Neural cell (in vitro differentiated cells): ENCODE measurements around the gene EPHA8.

Experiments used
- CTCF ChIP-seq: fragments of 450-650 bp; IDR thresholded peaks from 2 replicates; pipeline ENCODE4 v1.5.1; 2014; ENCODE audit warnings: antibody characterized with exemption, mild to moderate bottlenecking, moderate library complexity; ENCODE audit not compliant: poor library complexity, severe bottlenecking
- EP300 ChIP-seq: fragments of 450-650 bp; conservative IDR thresholded peaks from 2 replicates; pipeline ENCODE4 v1.6.1; 2014; ENCODE audit warnings: antibody characterized with exemption, mild to moderate bottlenecking, moderate library complexity; ENCODE audit not compliant: poor library complexity, severe bottlenecking
- EZH2 ChIP-seq: fragments of 200-600, 300-800 bp; shearing (Covaris generic), sonication (generic); IDR thresholded peaks from 2 replicates; pipeline ENCODE4 v1.6.1; 2014; ENCODE audit warnings: antibody characterized with exemption, low read length, borderline replicate concordance, mild to moderate bottlenecking; ENCODE audit not compliant: insufficient read depth, poor library complexity, severe bottlenecking
- MXI1 ChIP-seq: fragments of 450-650 bp; conservative IDR thresholded peaks from 2 replicates; pipeline ENCODE4 v1.6.1; 2014; ENCODE audit warnings: antibody characterized with exemption, mild to moderate bottlenecking; ENCODE audit not compliant: poor library complexity, severe bottlenecking
- POLR2AphosphoS5 ChIP-seq: IDR thresholded peaks from 2 replicates; pipeline ENCODE4 v1.6.1; 2012
- REST ChIP-seq: IDR thresholded peaks from 2 replicates; pipeline ENCODE4 v1.6.1; 2012; ENCODE audit warnings: borderline replicate concordance
- TAF1 ChIP-seq: IDR thresholded peaks from 2 replicates; pipeline ENCODE4 v1.6.1; 2012; ENCODE audit warnings: low read depth

- TF ChIP-seq CTCF (no peak), POLR2AphosphoS5 (no peak), EZH2 (no peak), EP300 (no peak), REST (no peak), TAF1 (no peak), MXI1 (no peak)
Observed at GRCh38 chr1:22619252-22619651, 56.0 kb downstream of the EPHA8 start.
